Measurements from ENCODE around the gene BLVRB. TPM values are rescaled to one million over a fixed set of nuclear protein-coding genes. Genes with fewer than 3 reads are reported as not detected.
"Not testable (repeated sequence)": the region's sequence is repeated elsewhere in the genome, so short reads cannot be mapped to it uniquely, and the experiment has no call there.

Gene BLVRB
- total and polyA plus RNA-seq, 9 of the 15 experiments (the other 6 are each of a cell fraction or from before 2014, with no cell fraction given) = 81.1 to 749 (median 331) TPM

DNA sequence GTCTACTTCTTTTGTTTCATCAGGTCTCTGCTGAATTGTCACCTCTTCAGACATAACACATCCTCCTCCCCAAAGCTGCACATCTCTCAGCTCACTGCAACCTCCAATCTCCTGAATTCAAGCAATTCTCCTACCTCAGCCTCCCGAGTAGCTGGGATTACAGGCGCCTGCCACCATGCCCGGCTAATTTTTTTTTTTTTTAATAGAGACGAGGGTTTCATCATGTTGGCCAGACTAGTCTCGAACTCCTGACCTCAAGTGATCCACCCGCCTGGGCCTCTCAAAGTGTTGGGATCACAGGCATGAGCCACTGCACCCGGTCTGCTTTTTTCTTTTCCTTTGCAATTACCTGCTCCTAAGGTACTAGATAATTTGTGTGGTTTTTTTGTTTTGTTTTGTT is 32.8 kb downstream of the BLVRB start:
- in situ Hi-C loops (cut with MboI); H3K9me3 ChIP-seq (replicated peaks; ENCODE audit: control insufficient read depth, insufficient read depth, low read depth, low read length); CTCF ChIA-PET (ENCODE audit: low intra/inter-chr PET ratio); H3K27me3 ChIP-seq (ENCODE audit: control insufficient read depth in 2 of 2, insufficient read depth in 2 of 2, low read length in 2 of 2); DNase-seq (ENCODE audit: extremely low read depth in 1 of 4, low spot score in 3 of 4); H2AFZ ChIP-seq (ENCODE audit: low read depth, low read length); intact Hi-C loops (cut with micrococcal nuclease); FAIRE-seq; H3K36me3 ChIP-seq (ENCODE audit: control insufficient read depth, insufficient read depth, low read length); H3K9me1 ChIP-seq (ENCODE audit: control insufficient read depth, insufficient read depth, low read length); BruUV-seq (replicated peaks); H3K79me2 ChIP-seq (ENCODE audit: control insufficient read depth, insufficient read depth, low read length); ATAC-seq; H4K20me1 ChIP-seq (replicated peaks; ENCODE audit: control insufficient read depth, insufficient read depth, low read length): not testable (repeated sequence)
- Histone ChIP-seq H3K4me2 (ENCODE audit: insufficient read depth, low read length) (peak overlapping the region; percentile 86), H3K4me1 (replicated peaks in 1 of 2; ENCODE audit: control insufficient read depth in 2 of 2, insufficient read depth in 2 of 2, low read length in 2 of 2) (peaks cover 12 to 41% of the 10 kb centered on the region in 2 experiments), H3K4me3 (peak overlapping the region; percentile 40), H3K27ac (ENCODE audit: extremely low read depth, low read depth, low read length) (peak overlapping the region; percentile 94), H3K9ac (ENCODE audit: insufficient read depth in 1 of 2, low read depth in 2 of 2, low read length in 2 of 2) (peak overlapping the region; percentile 86 to 98)
- TF ChIP-seq CEBPG (CRISPR knock-in tag; IDR thresholded peaks at IDR 0.05) = peak; percentile 28; the same call in 1 of the 2 replicates
- TF ChIP-seq CEBPG (tag; conservative IDR thresholded peaks at IDR 0.05 in 1 of 2, IDR thresholded peaks at IDR 0.05 in 1 of 2) = peak; percentile 73 to 81
- peak; percentile 64 for TF ChIP-seq ZNF384 (IDR thresholded peaks at IDR 0.05; ENCODE audit: low read depth, low read length)
- TF ChIP-seq SMAD4 (CRISPR knock-in tag; conservative IDR thresholded peaks at IDR 0.05) = 0 out of 2 replicates have a peak, but pooled peaks have one; percentile 7
- 0 out of 2 replicates have a peak, but pooled peaks have one; percentile 37 for TF ChIP-seq ATF7 (IDR thresholded peaks at IDR 0.05)
- TF ChIP-seq CEBPB (tag; IDR thresholded peaks at IDR 0.05) = peak; percentile 75
- peak; percentile 47 for TF ChIP-seq TBP (optimal IDR thresholded peaks at IDR 0.05; ENCODE audit: low read depth, low read length)
- TF ChIP-seq ZNF197 (CRISPR knock-in tag; IDR thresholded peaks at IDR 0.05; ENCODE audit: low read depth) = 0 out of 2 replicates have a peak, but pooled peaks have one; percentile 22
- TF ChIP-seq, protein P1, sequence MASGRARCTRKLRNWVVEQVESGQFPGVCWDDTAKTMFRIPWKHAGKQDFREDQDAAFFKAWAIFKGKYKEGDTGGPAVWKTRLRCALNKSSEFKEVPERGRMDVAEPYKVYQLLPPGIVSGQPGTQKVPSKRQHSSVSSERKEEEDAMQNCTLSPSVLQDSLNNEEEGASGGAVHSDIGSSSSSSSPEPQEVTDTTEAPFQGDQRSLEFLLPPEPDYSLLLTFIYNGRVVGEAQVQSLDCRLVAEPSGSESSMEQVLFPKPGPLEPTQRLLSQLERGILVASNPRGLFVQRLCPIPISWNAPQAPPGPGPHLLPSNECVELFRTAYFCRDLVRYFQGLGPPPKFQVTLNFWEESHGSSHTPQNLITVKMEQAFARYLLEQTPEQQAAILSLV (tag; IDR thresholded peaks at IDR 0.05) = peak; percentile 55; the same call in 1 of the 2 replicates
- peak; percentile 50; the same call in 1 of the 2 replicates for TF ChIP-seq LARP7 (IDR thresholded peaks at IDR 0.05)
- 0 out of 2 replicates have a peak, but pooled peaks have one; percentile 13 for TF ChIP-seq ZEB2 (IDR thresholded peaks at IDR 0.05)
- TF ChIP-seq CTBP1 (IDR thresholded peaks at IDR 0.05; ENCODE audit: borderline replicate concordance) = peak; percentile 20; the same call in 1 of the 2 replicates
- TF ChIP-seq ADNP (tag; IDR thresholded peaks at IDR 0.05) = peak; percentile 89
- peak; percentile 35; the same call in 1 of the 2 replicates for TF ChIP-seq HDGF (IDR thresholded peaks at IDR 0.05)
- TF ChIP-seq BCOR (IDR thresholded peaks at IDR 0.05) = peak; percentile 37; the same call in 1 of the 2 replicates
- TF ChIP-seq, protein P2, sequence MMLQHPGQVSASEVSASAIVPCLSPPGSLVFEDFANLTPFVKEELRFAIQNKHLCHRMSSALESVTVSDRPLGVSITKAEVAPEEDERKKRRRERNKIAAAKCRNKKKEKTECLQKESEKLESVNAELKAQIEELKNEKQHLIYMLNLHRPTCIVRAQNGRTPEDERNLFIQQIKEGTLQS (IDR thresholded peaks at IDR 0.05) = peak; percentile 49; the same call in 1 of the 2 replicates
- TF ChIP-seq, protein P2 (CRISPR knock-in tag; conservative IDR thresholded peaks at IDR 0.05) = not testable (repeated sequence)
- TF ChIP-seq EP400 (IDR thresholded peaks at IDR 0.05) = peak; percentile 10; the same call in 1 of the 2 replicates
- WGBS (ENCODE audit: insufficient coverage, low coverage, missing lambda C conversion rate) = 12% methylated on average over 7 of the region's 7 CpGs
- POLR2A ChIA-PET = interaction anchor here (0.6 to 4.0 kb wide), 8 partner anchors 10 to 1793 kb away, joined by 3 to 34 read pairs (median 4); partner anchors contain the start of gene SERTAD3

All from K562 (cell line).